Karpas-422 (cell line): ENCODE measurements around the gene TBC1D22B. TPM values are rescaled to one million over a fixed set of nuclear protein-coding genes. Genes with fewer than 3 reads are reported as not detected.

Experiments
- DNase-seq: peaks from one replicate; pipeline ENCODE4 v3.0.0-alpha.2; 2015
- H2AFZ ChIP-seq: fragments of 200-600 bp; sonication (generic); 2 replicates; pipeline ENCODE4 v1.6.1; 2014; ENCODE audit warnings: antibody characterized with exemption, low read length, mixed read lengths
- H3K27ac ChIP-seq: fragments of 200-600 bp; sonication (generic); 2 replicates; pipeline ENCODE4 v1.5.1; 2014; ENCODE audit warnings: mild to moderate bottlenecking, low read length, moderate library complexity
- H3K27me3 ChIP-seq: fragments of 200-600 bp; sonication (generic); 2 replicates; pipeline ENCODE4 v1.6.1; 2014; ENCODE audit warnings: low read length, mixed read lengths
- H3K36me3 ChIP-seq: fragments of 200-600 bp; sonication (generic); 2 replicates; pipeline ENCODE4 v1.6.1; 2014; ENCODE audit warnings: low read length, mixed read lengths; ENCODE audit not compliant: insufficient read depth
- H3K4me1 ChIP-seq: fragments of 200-600 bp; sonication (generic); 2 replicates; pipeline ENCODE4 v1.6.1; 2014; ENCODE audit warnings: mild to moderate bottlenecking, low read length, mixed read lengths
- H3K4me2 ChIP-seq: fragments of 200-600 bp; sonication (generic); 2 replicates; pipeline ENCODE4 v1.6.1; 2014; ENCODE audit warnings: low read length, low read depth, mild to moderate bottlenecking; ENCODE audit not compliant: poor library complexity, severe bottlenecking
- H3K4me3 ChIP-seq: fragments of 200-600 bp; sonication (generic); 2 replicates; pipeline ENCODE4 v1.5.1; 2014; ENCODE audit warnings: mild to moderate bottlenecking, antibody characterized with exemption, low read length, mixed read lengths
- H3K79me2 ChIP-seq: fragments of 200-600 bp; sonication (generic); 2 replicates; pipeline ENCODE4 v1.6.1; 2014; ENCODE audit warnings: mild to moderate bottlenecking, low read length, mixed read lengths
- H3K9ac ChIP-seq: fragments of 200-600 bp; sonication (generic); 2 replicates; pipeline ENCODE4 v1.6.0; 2014; ENCODE audit warnings: low read length
- H3K9me2 ChIP-seq: fragments of 200-600 bp; sonication (generic), shearing (Covaris generic); replicated peaks from 2 replicates; pipeline ENCODE4 v1.6.0; 2014; ENCODE audit warnings: mild to moderate bottlenecking, low read length, moderate library complexity; ENCODE audit not compliant: insufficient read depth
- H3K9me3 ChIP-seq: fragments of 300-700, 200-600 bp; sonication (generic); 2 replicates; pipeline ENCODE4 v1.6.1; 2014; ENCODE audit warnings: low read length, mixed read lengths
- H4K20me1 ChIP-seq: fragments of 200-600 bp; sonication (generic); 2 replicates; pipeline ENCODE4 v1.6.1; 2014; ENCODE audit warnings: mild to moderate bottlenecking, antibody characterized with exemption, low read length, low read depth; ENCODE audit not compliant: insufficient read depth
- total RNA-seq: library from RNA; depleted of rRNA; stranded (reverse); fragments of >200 nt; shearing (Covaris generic); gene quantifications from 2 replicates; pipeline ENCODE4 v1.2.3, GENCODE V29; 2014; ENCODE audit warnings: low replicate concordance

Gene TBC1D22B
- total RNA-seq, 1 experiment from 2014 or later, result 9.2 TPM

GRCh38 chr6:37265860-37266259 is 8.3 kb downstream of the TBC1D22B start:
- no peak overlapping the region for H3K4me2 ChIP-seq
- H3K27me3 ChIP-seq, result no peaks in the 10 kb centered on the region
- H2AFZ ChIP-seq, result no peak overlapping the region
- no peaks in the 10 kb centered on the region for H3K9me2 ChIP-seq
- H3K4me1 ChIP-seq, result peaks cover 9% of the 10 kb centered on the region
- no peak for DNase-seq
- H3K79me2 ChIP-seq, result peaks cover 41% of the 10 kb centered on the region
- H3K27ac ChIP-seq, result no peak overlapping the region
- H4K20me1 ChIP-seq, result no peaks in the 10 kb centered on the region
- H3K4me3 ChIP-seq, result no peak overlapping the region
- H3K9ac ChIP-seq, result no peak overlapping the region
- no peaks in the 10 kb centered on the region for H3K36me3 ChIP-seq
- H3K9me3 ChIP-seq, result no peaks in the 10 kb centered on the region

GRCh38 chr6:37269105-37269504 is 11.5 kb downstream of the TBC1D22B start:
- no peak overlapping the region for H3K27ac ChIP-seq
- no peak overlapping the region for H3K9ac ChIP-seq
- H3K4me2 ChIP-seq, result no peak overlapping the region
- H3K9me3 ChIP-seq, result no peaks in the 10 kb centered on the region
- H3K27me3 ChIP-seq, result no peaks in the 10 kb centered on the region
- H2AFZ ChIP-seq, result no peak overlapping the region
- peaks cover 19% of the 10 kb centered on the region for H3K79me2 ChIP-seq
- DNase-seq, result no peak
- H3K4me1 ChIP-seq, result peaks cover 9% of the 10 kb centered on the region
- H3K36me3 ChIP-seq, result no peaks in the 10 kb centered on the region
- H3K4me3 ChIP-seq, result no peak overlapping the region
- H4K20me1 ChIP-seq, result no peaks in the 10 kb centered on the region
- H3K9me2 ChIP-seq, result no peaks in the 10 kb centered on the region

GRCh38 chr6:37272834-37273566 is 15.4 kb downstream of the TBC1D22B start:
- no peak overlapping the region for H3K4me2 ChIP-seq
- no peaks in the 10 kb centered on the region for H3K36me3 ChIP-seq
- no peaks in the 10 kb centered on the region for H3K27me3 ChIP-seq
- no peaks in the 10 kb centered on the region for H3K9me2 ChIP-seq
- H2AFZ ChIP-seq, result no peak overlapping the region
- H4K20me1 ChIP-seq, result no peaks in the 10 kb centered on the region
- DNase-seq, result no peak
- no peak overlapping the region for H3K9ac ChIP-seq
- peaks cover 5% of the 10 kb centered on the region for H3K4me1 ChIP-seq
- no peaks in the 10 kb centered on the region for H3K9me3 ChIP-seq
- no peak overlapping the region for H3K4me3 ChIP-seq
- no peak overlapping the region for H3K27ac ChIP-seq
- H3K79me2 ChIP-seq, result peaks cover 6% of the 10 kb centered on the region

- Histone ChIP-seq H3K36me3 (no peaks in the 10 kb centered on the region), H3K9ac (no peak overlapping the region), H2AFZ (no peak overlapping the region), H4K20me1 (no peaks in the 10 kb centered on the region), H3K27ac (no peak overlapping the region), H3K9me2 (no peaks in the 10 kb centered on the region), H3K4me3 (no peak overlapping the region), H3K4me2 (no peak overlapping the region), H3K9me3 (no peaks in the 10 kb centered on the region), H3K4me1 (peaks cover 9% of the 10 kb centered on the region), H3K79me2 (peaks cover 8% of the 10 kb centered on the region), H3K27me3 (no peaks in the 10 kb centered on the region)
- DNase-seq, result no peak
Observed at GRCh38 chr6:37273690-37274089, 16.1 kb downstream of the TBC1D22B start.

GRCh38 chr6:37275350-37275749 is 17.8 kb downstream of the TBC1D22B start:
- Histone ChIP-seq H3K9me3 (no peaks in the 10 kb centered on the region), H3K4me2 (no peak overlapping the region), H3K79me2 (peaks cover 8% of the 10 kb centered on the region), H4K20me1 (no peaks in the 10 kb centered on the region), H3K4me3 (no peak overlapping the region), H2AFZ (no peak overlapping the region), H3K9ac (no peak overlapping the region), H3K4me1 (peaks cover 9% of the 10 kb centered on the region), H3K36me3 (no peaks in the 10 kb centered on the region), H3K9me2 (no peaks in the 10 kb centered on the region), H3K27ac (no peak overlapping the region), H3K27me3 (no peaks in the 10 kb centered on the region)
- DNase-seq, result no peak

GRCh38 chr6:37277001-37277409 is 19.4 kb downstream of the TBC1D22B start:
- H3K4me2 ChIP-seq, result no peak overlapping the region
- H3K4me3 ChIP-seq, result no peak overlapping the region
- H3K9me2 ChIP-seq, result no peaks in the 10 kb centered on the region
- DNase-seq, result no peak
- H2AFZ ChIP-seq, result no peak overlapping the region
- no peaks in the 10 kb centered on the region for H3K9me3 ChIP-seq
- H3K36me3 ChIP-seq, result no peaks in the 10 kb centered on the region
- H3K9ac ChIP-seq, result no peak overlapping the region
- peaks cover 9% of the 10 kb centered on the region for H3K4me1 ChIP-seq
- H3K27me3 ChIP-seq, result no peaks in the 10 kb centered on the region
- no peak overlapping the region for H3K27ac ChIP-seq
- H3K79me2 ChIP-seq, result peaks cover 8% of the 10 kb centered on the region
- H4K20me1 ChIP-seq, result no peaks in the 10 kb centered on the region

GRCh38 chr6:37279366-37280134 is 22.0 kb downstream of the TBC1D22B start:
- Histone ChIP-seq H2AFZ (no peak overlapping the region), H3K27me3 (no peaks in the 10 kb centered on the region), H3K9ac (no peak overlapping the region), H3K36me3 (peaks cover 9% of the 10 kb centered on the region; the same call in 1 of the 2 replicates), H3K9me3 (no peaks in the 10 kb centered on the region), H3K4me3 (no peak overlapping the region), H3K9me2 (no peaks in the 10 kb centered on the region), H3K4me2 (no peak overlapping the region), H3K4me1 (peaks cover 9% of the 10 kb centered on the region), H4K20me1 (no peaks in the 10 kb centered on the region), H3K27ac (no peak overlapping the region), H3K79me2 (peaks cover 8% of the 10 kb centered on the region)
- no peak for DNase-seq

- Histone ChIP-seq H3K4me1 (peaks cover 9% of the 10 kb centered on the region), H3K9ac (no peak overlapping the region), H3K36me3 (peaks cover 9% of the 10 kb centered on the region; the same call in 1 of the 2 replicates), H3K4me2 (no peak overlapping the region), H3K9me3 (no peaks in the 10 kb centered on the region), H3K79me2 (peaks cover 8% of the 10 kb centered on the region; the same call in 1 of the 2 replicates), H3K27me3 (no peaks in the 10 kb centered on the region), H2AFZ (no peak overlapping the region), H3K9me2 (no peaks in the 10 kb centered on the region), H3K4me3 (no peak overlapping the region), H4K20me1 (no peaks in the 10 kb centered on the region), H3K27ac (no peak overlapping the region)
- no peak for DNase-seq
Observed at GRCh38 chr6:37280162-37280887, 22.8 kb downstream of the TBC1D22B start.
